ENCODE data around the gene FOXB2.

DNA sequence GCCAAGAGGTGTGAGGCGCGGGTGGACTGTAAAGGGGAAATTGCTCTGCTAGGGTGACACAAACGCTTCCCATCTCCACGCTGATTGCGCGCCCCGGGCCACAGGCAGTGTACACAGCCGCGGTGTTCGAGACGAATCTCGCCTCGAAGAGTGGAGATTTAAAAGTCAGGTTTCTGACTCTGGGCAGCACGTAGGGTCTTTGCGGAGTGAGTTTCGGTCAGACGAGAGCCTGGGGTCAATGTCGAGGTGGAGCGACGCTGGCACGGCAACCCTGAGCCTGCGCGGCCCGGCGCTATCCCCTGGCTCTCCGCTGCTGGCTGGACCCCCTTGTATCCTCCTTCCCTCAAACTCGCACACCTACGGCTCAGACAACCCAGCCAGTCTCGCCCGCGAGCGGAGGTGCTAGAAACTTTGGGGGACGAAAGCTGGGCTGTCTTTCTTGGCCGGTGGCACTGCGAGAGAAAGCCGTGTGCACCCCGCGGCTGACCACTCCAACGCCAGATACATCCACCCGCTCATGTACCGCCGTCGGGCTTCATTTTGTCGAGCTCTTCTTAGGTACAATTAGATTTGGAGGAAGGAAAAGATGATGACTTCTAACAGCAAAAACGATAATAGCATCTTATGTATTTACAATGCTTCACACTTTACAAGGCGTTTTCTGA lies 5.4 kb upstream of the FOXB2 start:
- TF ChIP-seq, protein P1, sequence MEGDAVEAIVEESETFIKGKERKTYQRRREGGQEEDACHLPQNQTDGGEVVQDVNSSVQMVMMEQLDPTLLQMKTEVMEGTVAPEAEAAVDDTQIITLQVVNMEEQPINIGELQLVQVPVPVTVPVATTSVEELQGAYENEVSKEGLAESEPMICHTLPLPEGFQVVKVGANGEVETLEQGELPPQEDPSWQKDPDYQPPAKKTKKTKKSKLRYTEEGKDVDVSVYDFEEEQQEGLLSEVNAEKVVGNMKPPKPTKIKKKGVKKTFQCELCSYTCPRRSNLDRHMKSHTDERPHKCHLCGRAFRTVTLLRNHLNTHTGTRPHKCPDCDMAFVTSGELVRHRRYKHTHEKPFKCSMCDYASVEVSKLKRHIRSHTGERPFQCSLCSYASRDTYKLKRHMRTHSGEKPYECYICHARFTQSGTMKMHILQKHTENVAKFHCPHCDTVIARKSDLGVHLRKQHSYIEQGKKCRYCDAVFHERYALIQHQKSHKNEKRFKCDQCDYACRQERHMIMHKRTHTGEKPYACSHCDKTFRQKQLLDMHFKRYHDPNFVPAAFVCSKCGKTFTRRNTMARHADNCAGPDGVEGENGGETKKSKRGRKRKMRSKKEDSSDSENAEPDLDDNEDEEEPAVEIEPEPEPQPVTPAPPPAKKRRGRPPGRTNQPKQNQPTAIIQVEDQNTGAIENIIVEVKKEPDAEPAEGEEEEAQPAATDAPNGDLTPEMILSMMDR (IDR thresholded peaks at IDR 0.05; ENCODE audit: extremely low read depth in 1 of 2, insufficient read depth in 1 of 2, low read depth in 1 of 2, low read length in 2 of 2), result no peak
- TF ChIP-seq EZH2 (IDR thresholded peaks at IDR 0.05; ENCODE audit: borderline replicate concordance, low read depth, low read length, severe bottlenecking) (peak; percentile 83), POLR2AphosphoS5 (IDR thresholded peaks at IDR 0.05; ENCODE audit: insufficient read depth, low read depth, low read length) (no peak), POLR2A (IDR thresholded peaks at IDR 0.05; ENCODE audit: low read depth, low read length) (no peak), FOS (IDR thresholded peaks at IDR 0.05; ENCODE audit: borderline replicate concordance, insufficient read depth, low read length) (no peak), JUN (IDR thresholded peaks at IDR 0.05; ENCODE audit: borderline replicate concordance, insufficient read depth, insufficient read length, low read depth) (no peak), MYC (IDR thresholded peaks at IDR 0.05; ENCODE audit: low read depth, low read length) (no peak)
- TF ChIP-seq, protein P2, sequence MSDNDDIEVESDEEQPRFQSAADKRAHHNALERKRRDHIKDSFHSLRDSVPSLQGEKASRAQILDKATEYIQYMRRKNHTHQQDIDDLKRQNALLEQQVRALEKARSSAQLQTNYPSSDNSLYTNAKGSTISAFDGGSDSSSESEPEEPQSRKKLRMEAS (IDR thresholded peaks at IDR 0.05; ENCODE audit: insufficient read depth, insufficient read length), result no peak
